Fibroblast of lung (primary cell): ENCODE results near the gene NSUN2. TPM values are rescaled to one million over a fixed set of nuclear protein-coding genes. Genes with fewer than 3 reads are reported as not detected.
A peak's percentile ranks its signal among the peaks of the same experiment; 100 is the strongest.

Experiments
- DNase-seq, 2 donors: peaks; one replicate each; pipeline versions ENCODE4 v3.0.0 to v3.0.0-alpha.2; 2010; ENCODE audit warnings: low read depth in 2 of 2
- H2AFZ ChIP-seq: 2 replicates; pipeline ENCODE4 v1.5.1; 2012; ENCODE audit warnings: low read length, control low read depth, inconsistent platforms
- H3K27ac ChIP-seq: 2 replicates; pipeline ENCODE4 v1.5.1; 2011; ENCODE audit warnings: low read length, control low read depth; ENCODE audit not compliant: insufficient read depth
- H3K27me3 ChIP-seq: 2 replicates; pipeline ENCODE4 v1.5.1; 2011; ENCODE audit warnings: mild to moderate bottlenecking, low read length; ENCODE audit not compliant: control insufficient read depth, insufficient read depth
- H3K36me3 ChIP-seq: 2 replicates; pipeline ENCODE4 v1.5.1; 2011; ENCODE audit warnings: low read length; ENCODE audit not compliant: control insufficient read depth, insufficient read depth
- H3K4me1 ChIP-seq: 2 replicates; pipeline ENCODE4 v1.5.1; 2011; ENCODE audit warnings: low read length; ENCODE audit not compliant: control insufficient read depth, insufficient read depth; ENCODE audit errors: extremely low read depth
- H3K4me2 ChIP-seq: 2 replicates; pipeline ENCODE4 v1.5.1; 2011; ENCODE audit warnings: low read length, control low read depth; ENCODE audit not compliant: insufficient read depth; ENCODE audit errors: extremely low read depth
- H3K4me3 ChIP-seq, 4 experiments: fragments of 200-600 bp in 1 of 4; sonication (generic) in 1 of 4; replicated peaks in 1 of 4; 2 replicates each; pipeline ENCODE4 v1.5.1; 2011 to 2016; ENCODE audit warnings: low read length in 4 of 4, low read depth in 3 of 4, mild to moderate bottlenecking in 3 of 4, control low read depth in 2 of 4, inconsistent platforms in 1 of 4, mixed read lengths in 1 of 4; ENCODE audit not compliant: insufficient read depth in 1 of 4; ENCODE audit errors: control extremely low read depth in 1 of 4
- H3K79me2 ChIP-seq: 2 replicates; pipeline ENCODE4 v1.5.1; 2012; ENCODE audit warnings: mild to moderate bottlenecking, low read length, inconsistent platforms; ENCODE audit not compliant: control insufficient read depth, insufficient read depth
- H3K9ac ChIP-seq: 2 replicates; pipeline ENCODE4 v1.5.1; 2011; ENCODE audit warnings: mild to moderate bottlenecking, low read length, control low read depth; ENCODE audit not compliant: insufficient read depth
- H3K9me3 ChIP-seq: 2 replicates; pipeline ENCODE4 v1.5.1; 2012; ENCODE audit warnings: low read depth, low read length; ENCODE audit not compliant: control insufficient read depth, insufficient read depth
- H4K20me1 ChIP-seq: 2 replicates; pipeline ENCODE4 v1.5.1; 2011; ENCODE audit warnings: low read length; ENCODE audit not compliant: control insufficient read depth, insufficient read depth; ENCODE audit errors: extremely low read depth
- EZH2 ChIP-seq: IDR thresholded peaks from 2 replicates; pipeline ENCODE4 v1.5.1; 2012; ENCODE audit warnings: low read length, control low read depth, mild to moderate bottlenecking; ENCODE audit errors: missing control alignments
- polyA plus RNA-seq, 2 donors: library from polyadenylated mRNA; depleted of rRNA in 1 of 2; stranded (reverse) in 1 of 2; unstranded in 1 of 2; fragments of >200 nt; gene quantifications; 2 replicates each; pipeline ENCODE4 v1.2.1, GENCODE V29; 2011 to 2012; ENCODE audit warnings: missing spikeins in 1 of 2
- total RNA-seq: library from RNA; depleted of rRNA; stranded (reverse); fragments of >200 nt; gene quantifications from 2 replicates; pipeline ENCODE4 v1.2.1, GENCODE V29; 2014
- TF ChIP-seq, protein P1 (sequence below), 2 donors: IDR thresholded peaks in 1 of 2; conservative IDR thresholded peaks in 1 of 2; 1 replicate in 1 of 2; 2 replicates in 1 of 2; pipeline ENCODE4 v1.5.1; 2011 to 2012; ENCODE audit warnings: low read length in 2 of 2, control low read depth in 1 of 2, inconsistent platforms in 1 of 2, low read depth in 1 of 2, mild to moderate bottlenecking in 1 of 2

Gene NSUN2
- total and polyA plus RNA-seq, 2 donors (not counting 1 experiment from before 2014, with no cell fraction given): 40.2 to 43.6 TPM

DNA sequence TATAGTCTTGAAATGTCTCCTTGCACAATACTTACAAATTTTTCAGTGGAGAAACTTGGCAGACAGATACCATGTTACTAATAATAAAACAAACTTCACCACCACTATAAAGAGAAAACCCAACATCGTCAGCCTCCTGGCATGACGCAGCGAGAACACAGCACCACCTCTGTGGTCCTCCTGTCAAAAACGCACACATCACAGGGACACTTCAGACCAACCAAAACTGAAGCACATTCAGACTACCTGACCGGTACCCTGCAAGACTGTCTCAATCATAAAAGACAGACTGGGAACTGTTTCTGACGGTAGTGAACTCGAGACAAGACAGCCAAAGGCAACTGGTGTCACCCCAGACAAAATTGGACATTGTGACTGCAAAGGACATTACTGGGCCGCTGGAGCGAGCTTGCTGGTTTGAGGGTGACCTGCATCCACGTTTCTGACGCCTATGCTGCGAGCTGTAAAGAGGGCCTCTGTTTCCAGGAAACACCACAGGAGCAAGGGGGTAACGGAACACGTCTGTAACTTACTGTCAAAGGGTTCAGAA, 34.4 kb downstream of the NSUN2 start:
- DNase-seq: peak; percentile 25 to 50
- Histone ChIP-seq H4K20me1 (no peaks in the 10 kb centered on the region), H3K4me3 (no peak overlapping the region), H3K27ac (no peak overlapping the region), H2AFZ (no peak overlapping the region), H3K36me3 (peaks cover 13% of the 10 kb centered on the region), H3K27me3 (no peaks in the 10 kb centered on the region), H3K4me2 (no peak overlapping the region), H3K79me2 (no peaks in the 10 kb centered on the region), H3K4me1 (no peaks in the 10 kb centered on the region), H3K9ac (no peak overlapping the region), H3K9me3 (no peaks in the 10 kb centered on the region)
- TF ChIP-seq EZH2: no peak
- TF ChIP-seq, protein P1, sequence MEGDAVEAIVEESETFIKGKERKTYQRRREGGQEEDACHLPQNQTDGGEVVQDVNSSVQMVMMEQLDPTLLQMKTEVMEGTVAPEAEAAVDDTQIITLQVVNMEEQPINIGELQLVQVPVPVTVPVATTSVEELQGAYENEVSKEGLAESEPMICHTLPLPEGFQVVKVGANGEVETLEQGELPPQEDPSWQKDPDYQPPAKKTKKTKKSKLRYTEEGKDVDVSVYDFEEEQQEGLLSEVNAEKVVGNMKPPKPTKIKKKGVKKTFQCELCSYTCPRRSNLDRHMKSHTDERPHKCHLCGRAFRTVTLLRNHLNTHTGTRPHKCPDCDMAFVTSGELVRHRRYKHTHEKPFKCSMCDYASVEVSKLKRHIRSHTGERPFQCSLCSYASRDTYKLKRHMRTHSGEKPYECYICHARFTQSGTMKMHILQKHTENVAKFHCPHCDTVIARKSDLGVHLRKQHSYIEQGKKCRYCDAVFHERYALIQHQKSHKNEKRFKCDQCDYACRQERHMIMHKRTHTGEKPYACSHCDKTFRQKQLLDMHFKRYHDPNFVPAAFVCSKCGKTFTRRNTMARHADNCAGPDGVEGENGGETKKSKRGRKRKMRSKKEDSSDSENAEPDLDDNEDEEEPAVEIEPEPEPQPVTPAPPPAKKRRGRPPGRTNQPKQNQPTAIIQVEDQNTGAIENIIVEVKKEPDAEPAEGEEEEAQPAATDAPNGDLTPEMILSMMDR (conservative IDR thresholded peaks at IDR 0.05 in 1 of 2, IDR thresholded peaks at IDR 0.05 in 1 of 2; ENCODE audit: low read depth in 1 of 2, low read length in 2 of 2): no peak

DNA sequence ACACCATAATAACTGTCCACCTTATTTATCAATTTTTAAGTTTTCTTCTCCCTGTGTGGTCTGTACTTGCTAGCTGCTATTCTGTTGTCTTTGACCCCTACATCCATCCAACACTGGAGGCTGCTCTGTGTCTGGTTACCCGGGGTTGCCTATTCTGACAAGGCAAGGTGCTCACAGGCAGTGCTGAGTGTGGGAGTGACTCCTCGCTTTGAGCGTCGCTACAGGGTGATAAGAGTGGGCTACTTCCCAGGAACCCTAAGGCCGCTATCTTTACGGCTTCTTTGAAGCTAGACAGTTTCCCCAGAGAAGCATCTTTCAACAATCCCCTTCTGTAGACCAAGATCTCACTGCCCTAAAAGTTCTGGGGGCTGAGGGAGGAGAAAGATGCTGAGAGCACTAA, 35.3 kb downstream of the NSUN2 start:
- Histone ChIP-seq H3K9ac (no peak overlapping the region), H3K4me3 (no peak overlapping the region), H3K27me3 (no peaks in the 10 kb centered on the region), H2AFZ (no peak overlapping the region), H3K4me2 (no peak overlapping the region), H3K79me2 (no peaks in the 10 kb centered on the region), H4K20me1 (no peaks in the 10 kb centered on the region), H3K27ac (no peak overlapping the region), H3K9me3 (no peaks in the 10 kb centered on the region), H3K4me1 (no peaks in the 10 kb centered on the region), H3K36me3 (peaks cover 13% of the 10 kb centered on the region)
- DNase-seq: no peak
- TF ChIP-seq, protein P1 (conservative IDR thresholded peaks at IDR 0.05 in 1 of 2, IDR thresholded peaks at IDR 0.05 in 1 of 2; ENCODE audit: low read depth in 1 of 2, low read length in 2 of 2): no peak

DNA sequence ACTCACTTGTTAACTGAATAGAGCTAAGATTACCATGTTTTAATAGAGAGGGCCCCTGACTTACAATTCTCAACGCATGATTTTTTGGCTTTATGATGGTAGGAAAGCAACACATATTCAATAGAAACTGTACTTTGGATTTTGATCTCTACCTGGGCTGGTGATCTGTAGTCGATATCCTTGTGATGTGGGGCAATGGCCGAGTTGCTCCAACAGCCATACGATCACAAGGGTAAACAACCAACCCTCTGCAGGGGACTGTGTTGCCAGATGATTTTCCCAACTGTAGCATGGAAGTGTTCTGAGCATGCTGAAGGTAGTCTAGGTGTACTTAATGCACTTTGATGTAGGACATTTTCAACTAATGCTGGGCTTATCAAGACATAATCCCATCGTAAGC, 36.5 kb downstream of the NSUN2 start:
- no peak overlapping the region for H2AFZ ChIP-seq
- no peak for DNase-seq
- no peak overlapping the region for H3K4me2 ChIP-seq
- no peaks in the 10 kb centered on the region for H3K4me1 ChIP-seq
- no peaks in the 10 kb centered on the region for H4K20me1 ChIP-seq
- H3K79me2 ChIP-seq: no peaks in the 10 kb centered on the region
- no peak overlapping the region for H3K4me3 ChIP-seq
- no peaks in the 10 kb centered on the region for H3K27me3 ChIP-seq
- H3K27ac ChIP-seq: no peak overlapping the region
- H3K36me3 ChIP-seq: peaks cover 7% of the 10 kb centered on the region
- H3K9ac ChIP-seq: no peak overlapping the region
- TF ChIP-seq EZH2: no peak
- TF ChIP-seq, protein P1 (conservative IDR thresholded peaks at IDR 0.05 in 1 of 2, IDR thresholded peaks at IDR 0.05 in 1 of 2; ENCODE audit: low read depth in 1 of 2, low read length in 2 of 2): no peak
- no peaks in the 10 kb centered on the region for H3K9me3 ChIP-seq
